HG03060 (cell line): ENCODE data around the gene MTHFD1L.
"Not testable (repeated sequence)": the region's sequence is repeated elsewhere in the genome, so short reads cannot be mapped to it uniquely, and the experiment has no call there.

Source experiments
- ATAC-seq: cut with Tn5 transposase; IDR thresholded peaks from one replicate; pipeline ENCODE4 v1.9.1; 2021; ENCODE audit warnings: low read depth, moderate number of reproducible peaks; ENCODE audit not compliant: unreplicated experiment

The MTHFD1L gene

DNA sequence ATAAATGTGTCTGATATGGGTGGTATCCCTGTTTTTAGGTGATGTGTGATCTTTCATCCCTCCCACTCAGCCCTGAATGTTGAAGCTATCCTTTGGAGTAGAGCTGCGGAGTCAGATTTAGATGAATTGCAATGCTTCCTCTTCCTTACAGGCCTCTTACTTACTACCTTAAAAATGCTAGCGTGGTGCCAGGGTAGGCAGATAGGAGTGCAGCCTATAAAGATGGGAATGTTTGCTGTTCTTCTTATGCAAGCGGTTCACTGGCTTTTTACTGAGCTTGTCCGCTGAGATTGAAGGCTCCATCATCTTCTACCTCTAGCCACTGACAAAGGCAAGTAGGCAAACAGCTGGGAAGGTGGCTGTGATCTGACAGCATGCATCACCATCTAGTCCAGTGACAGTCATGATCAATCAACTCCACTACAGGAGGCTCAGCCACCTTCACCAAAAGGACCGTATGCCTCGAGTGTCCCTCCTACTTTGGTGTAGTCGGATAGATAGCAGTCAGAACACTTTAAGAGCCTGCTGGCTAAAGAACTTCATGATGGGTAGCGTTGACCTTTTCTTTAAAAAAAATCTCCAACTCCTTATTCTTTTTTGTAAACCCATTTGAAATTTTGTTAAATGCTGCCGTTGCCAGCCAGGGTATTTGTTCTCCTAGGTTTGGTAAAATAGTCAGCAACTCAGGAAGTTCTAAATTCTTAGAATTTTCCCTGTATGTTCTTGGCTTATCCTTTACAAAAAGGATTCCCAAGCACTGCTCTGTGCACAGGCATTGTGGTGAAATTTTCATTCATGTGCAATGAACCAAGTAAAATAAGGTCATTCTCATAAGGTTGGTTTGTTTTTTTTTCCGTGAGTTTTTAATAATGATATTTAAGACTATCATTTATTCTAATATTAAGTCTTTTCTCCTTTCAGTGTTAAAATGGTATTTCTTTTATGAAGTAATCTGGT is 169.6 kb downstream of the MTHFD1L start:
- no peak for ATAC-seq

DNA sequence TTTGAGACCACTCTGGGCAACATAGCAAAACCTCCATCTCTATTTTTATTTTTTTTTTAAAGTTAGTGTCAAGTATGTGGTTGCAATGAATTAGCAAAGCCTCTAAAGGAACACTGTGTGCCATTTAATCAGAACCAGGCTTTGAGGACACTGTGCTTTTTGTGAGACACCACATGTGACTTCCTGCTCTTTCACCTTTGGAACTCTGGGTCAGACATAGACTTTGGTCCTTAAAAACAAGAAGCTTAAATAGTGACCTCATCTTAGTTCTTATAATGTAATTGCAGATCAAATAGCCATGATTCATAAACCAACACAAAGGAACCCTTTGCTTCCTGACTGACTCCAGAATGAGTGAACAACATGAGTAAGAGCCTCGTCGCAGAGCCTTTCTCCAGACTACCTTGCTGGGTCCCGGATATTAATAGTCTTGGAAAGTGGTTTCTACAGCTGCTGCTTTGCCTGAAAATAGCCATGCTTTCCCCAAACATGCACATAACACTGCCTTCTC is 170.8 kb downstream of the MTHFD1L start:
- not testable (repeated sequence) for ATAC-seq

DNA sequence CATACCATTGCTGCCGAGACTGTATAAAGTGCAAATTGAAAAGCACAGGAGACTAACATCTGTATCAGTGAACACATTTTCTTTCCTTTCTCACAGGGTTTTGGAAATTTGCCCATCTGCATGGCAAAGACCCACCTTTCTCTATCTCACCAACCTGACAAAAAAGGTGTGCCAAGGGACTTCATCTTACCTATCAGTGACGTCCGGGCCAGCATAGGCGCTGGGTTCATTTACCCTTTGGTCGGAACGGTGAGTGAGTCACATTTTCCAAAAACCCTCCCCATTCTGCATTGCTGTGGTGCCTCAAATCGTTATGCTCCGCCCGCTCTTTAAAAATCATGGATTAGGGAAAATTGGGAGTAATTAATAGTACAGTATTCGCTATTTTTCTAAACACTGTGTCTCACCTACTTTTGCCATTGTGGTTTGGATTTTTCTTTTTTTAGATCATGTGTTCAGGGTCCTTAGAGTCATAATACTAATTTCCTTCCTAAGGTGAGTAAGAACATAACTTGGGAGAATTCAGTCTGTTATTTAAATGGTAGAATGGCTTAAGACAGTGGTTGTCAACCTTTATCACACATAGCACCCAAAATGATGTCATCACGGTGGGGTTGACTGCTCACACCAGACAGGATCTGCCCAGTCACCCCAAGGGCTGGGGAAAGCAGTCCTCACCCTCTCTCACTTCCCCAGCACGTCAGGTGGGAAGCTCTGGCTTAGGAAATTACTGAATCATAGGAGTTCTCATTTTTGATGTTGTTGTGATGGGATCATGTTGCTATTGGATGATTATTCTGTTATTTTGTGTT is 171.6 kb downstream of the MTHFD1L start:
- ATAC-seq, result no peak

DNA sequence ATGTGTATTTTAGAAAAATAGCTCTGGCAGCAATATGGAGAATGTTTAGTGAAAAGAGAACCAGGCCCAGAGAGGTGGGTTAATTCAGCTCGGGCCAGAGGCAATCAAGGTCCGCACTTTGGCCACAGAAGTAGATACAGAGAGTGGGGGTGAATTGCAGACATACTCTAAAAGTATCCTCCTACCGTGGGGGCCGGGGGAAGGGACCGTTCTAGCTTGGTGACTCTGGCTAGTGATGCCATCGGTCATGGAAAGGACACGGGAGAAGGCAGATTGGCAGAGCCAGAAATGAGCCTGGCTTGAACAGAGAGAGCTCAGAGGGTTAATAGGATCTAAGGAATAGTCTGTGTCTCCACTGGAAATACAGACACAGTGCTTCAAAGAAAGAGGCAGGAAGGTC is 173.1 kb downstream of the MTHFD1L start:
- no peak for ATAC-seq

DNA sequence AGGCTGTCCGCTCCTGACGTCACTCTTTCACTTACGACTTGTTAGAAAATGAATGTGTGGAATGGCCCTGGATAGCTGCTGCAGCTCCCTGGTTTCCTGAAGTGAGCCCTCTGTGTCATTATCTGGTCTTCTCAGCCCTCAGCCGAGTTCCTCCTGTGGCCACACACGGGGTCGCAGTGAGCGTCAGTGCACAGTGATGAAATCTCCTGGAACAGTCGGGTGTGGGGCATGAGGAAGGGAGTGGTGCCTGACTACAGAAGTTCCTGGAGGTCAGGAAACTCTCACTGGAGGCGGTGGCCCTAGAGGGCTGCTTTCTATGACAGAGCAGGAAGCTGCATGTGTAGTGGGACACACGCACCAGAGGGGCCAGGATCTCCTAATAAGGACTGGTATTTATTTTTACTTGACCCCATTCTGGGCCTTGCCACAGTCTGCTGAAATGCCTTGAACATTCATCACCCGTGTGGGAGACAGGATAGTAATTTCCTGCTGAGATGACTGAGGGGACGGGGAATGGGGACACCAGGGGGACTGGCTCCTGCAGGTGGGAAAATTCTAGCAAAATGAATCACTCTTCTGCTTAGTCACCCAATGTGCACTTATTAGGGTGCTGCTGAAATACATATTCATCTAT is 175.5 kb downstream of the MTHFD1L start:
- not testable (repeated sequence) for ATAC-seq

DNA sequence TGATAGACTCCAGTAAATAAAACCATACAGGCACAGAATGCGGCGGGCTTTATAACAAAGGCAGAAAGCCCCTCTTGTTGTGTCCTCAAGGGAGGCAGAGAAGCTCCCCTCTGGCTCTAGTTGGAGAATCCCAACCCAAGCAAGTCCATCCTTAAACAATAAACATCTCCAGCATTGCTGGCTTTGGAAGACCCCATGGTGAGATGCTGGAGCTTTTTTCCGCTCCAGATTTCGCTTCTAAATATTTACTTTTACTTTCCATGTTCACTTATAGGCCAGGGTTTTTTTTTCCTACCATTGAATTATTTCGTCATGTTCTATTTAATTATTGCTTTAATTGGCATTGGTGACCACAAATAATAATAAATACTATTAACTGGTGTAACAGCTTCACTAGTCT is 176.2 kb downstream of the MTHFD1L start:
- no peak for ATAC-seq

DNA sequence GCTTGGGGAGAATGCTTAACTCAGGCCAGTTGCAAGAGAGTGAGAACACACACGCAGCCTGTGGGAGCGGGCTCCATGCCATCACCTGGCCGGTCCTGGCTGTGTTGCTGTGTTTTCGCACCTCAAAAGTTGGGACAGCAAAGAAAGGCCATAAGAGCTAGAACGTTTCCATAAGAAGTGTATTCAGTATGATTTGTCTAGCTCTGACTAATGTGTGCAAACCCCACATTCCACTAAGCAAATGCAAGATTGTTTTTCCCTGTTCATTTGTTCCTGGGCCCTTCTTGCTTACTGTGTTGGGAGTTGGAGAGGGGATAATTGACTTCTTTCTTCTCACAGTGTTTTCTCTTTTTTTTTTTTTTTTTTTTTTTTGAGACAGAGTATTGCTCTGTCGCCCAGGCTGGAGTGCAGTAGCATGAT is 177.4 kb downstream of the MTHFD1L start:
- not testable (repeated sequence) for ATAC-seq

DNA sequence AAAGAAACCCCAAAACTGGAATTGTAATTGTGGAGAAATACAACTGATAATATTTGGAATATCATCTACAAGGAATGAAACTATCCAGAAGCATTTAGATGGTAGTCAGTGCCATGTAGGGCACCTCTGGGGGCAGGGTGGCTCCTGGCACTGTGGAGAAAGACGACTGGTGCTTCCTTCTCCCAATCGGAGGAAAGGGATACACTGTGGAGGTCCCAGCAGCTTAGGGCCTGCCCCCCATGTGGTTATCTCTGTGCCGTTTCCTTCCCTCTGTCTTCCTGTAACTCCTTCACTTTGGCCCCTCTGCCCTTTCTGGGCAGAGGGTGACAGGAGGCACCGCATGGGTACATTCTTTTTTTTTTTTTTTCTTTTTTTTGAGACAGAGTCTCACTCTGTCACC is 178.4 kb downstream of the MTHFD1L start:
- ATAC-seq, result no peak

DNA sequence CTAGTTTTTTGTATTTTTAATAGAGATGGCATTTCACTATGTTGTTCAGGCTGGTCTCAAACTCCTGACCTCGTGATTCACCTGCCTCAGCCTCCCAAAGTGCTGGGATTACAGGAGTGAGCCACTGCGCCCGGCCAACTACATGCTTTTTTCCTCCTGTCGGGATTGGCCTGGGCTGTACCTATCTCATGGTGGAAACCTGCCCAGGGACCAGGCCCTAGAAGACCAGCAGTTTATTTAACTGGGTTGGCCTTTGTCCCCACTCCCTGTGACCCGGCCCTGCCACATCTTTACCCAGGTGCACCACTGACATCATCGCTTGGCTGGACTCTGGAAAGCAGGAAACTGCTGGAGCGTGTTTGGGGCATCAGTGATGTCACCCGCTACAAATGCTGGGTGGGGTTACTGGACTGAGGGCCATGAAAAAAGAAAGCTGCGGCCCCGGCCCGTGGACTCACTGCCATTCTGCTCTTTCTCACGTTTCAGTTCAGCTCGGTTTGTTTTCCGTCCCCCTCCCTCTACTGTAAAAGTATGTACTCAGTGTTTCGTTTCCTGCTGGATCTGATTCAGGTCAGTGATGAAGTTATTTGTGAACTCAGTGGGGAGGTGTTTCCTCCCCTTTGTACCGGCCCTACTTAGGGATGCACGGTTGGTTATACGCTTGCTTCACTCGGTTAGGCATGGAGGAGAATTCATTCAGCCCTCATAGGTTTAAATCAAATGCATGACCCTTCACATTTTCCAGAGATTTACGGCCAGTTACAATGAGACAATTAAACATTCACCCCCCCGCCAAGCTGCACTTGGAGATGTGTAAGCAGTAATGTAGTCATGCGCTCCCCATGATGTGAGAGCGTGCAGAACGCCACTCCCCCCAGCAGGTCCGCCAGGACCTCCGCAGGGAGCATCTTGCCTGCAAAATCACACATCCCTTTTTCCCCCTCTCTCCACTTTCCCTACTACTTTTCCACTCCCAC is 179.3 kb downstream of the MTHFD1L start:
- no peak for ATAC-seq

DNA sequence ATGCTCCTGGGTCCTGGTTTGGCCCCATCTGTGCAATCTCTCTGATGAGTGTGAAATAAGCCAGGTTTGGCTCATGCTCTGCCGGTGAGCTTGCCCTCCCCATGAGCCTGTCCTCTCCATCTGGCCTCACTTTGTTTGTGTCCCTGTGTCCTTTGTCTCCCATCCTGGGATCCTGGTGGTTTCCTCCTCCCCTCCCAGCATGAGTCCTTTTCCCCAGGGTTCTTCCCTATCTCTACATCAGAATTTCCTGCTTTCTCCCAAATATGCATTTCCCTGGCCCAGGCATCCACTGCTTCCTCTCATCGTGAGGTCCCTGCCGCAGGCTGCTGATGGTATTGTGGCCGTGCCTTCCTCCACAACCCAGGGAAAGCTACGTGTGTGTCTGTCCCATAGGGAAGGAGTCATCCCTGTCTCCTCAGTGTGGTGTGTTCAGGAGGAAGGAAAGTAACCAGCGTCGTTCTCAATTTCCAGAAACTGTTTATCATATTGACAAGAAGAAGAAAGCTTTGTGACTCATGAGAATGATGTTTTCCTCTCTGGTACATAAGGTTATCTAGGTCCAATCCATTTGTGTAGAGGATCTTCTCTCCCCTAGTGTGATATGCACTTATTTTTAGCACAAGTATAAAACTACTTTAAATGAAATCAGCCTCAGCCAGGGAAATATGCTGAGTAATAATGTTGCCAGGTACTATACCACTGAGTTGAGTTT is 180.2 kb downstream of the MTHFD1L start:
- ATAC-seq, result not testable (repeated sequence)

DNA sequence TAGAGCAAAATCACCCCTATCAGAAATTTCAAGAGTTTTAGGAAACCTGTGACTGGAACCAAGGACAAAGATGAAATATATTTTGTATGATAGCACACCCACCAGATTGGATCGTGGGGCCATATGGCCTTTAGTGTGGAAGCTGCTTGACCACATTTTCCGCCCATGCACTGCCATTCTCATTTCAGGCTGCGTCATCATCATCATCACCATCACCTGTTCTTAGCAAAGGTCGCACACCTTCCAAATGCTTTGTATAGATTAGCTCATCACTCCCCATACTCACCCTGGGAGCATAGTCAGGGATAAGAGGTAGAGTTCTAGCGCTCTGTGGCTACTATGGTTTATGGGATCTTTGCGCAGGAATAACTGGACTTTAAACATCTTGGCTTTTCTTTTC is 185.7 kb downstream of the MTHFD1L start:
- ATAC-seq, result no peak

DNA sequence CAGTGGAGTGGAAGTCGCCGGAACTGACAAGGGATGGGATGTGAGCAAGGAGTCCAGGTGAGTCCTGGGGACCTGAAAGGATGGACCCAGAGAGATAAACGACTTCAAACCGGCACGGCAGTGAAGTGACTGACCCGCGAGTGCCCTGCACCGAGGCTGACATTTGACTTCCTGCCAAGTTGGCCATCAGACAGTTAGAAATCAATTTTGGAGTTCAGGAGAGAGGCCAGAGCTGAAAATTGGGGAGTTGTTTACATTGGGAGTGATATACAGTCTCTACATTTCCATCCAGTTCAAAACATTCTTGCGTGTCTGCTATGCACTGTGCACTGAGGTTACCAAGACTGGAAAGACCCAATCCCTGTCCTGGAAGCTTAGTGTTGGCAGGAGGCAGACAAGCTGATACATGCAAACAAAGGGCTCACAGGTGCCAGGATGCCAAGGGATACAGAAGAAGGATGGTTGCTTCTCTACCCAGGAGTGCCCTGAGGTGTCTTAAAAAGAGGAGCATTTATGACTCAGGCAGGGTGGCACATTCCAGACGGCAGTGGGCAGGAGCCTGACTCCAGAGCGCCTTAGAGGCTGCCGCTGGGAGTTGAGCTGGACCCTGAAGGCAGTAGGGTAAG is 186.6 kb downstream of the MTHFD1L start:
- no peak for ATAC-seq

DNA sequence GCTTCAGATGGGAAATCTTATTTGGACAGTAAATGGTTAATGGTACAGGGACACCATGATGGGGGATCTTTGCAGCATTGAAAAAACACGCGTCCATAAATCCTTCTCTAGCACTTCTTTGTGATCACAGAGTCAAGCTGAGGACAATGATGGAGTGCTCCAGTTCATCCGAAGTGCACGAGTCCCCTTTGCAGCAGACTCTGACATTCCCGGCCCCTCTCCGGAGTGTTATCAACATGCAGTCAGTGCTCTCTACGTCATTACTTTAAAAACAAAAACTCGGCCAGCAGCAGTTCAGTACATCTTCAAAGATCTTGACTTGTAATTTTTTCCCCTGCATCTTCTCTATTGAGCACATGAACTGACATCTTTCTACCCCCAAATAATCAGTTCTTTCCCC is 188.8 kb downstream of the MTHFD1L start:
- no peak for ATAC-seq

DNA sequence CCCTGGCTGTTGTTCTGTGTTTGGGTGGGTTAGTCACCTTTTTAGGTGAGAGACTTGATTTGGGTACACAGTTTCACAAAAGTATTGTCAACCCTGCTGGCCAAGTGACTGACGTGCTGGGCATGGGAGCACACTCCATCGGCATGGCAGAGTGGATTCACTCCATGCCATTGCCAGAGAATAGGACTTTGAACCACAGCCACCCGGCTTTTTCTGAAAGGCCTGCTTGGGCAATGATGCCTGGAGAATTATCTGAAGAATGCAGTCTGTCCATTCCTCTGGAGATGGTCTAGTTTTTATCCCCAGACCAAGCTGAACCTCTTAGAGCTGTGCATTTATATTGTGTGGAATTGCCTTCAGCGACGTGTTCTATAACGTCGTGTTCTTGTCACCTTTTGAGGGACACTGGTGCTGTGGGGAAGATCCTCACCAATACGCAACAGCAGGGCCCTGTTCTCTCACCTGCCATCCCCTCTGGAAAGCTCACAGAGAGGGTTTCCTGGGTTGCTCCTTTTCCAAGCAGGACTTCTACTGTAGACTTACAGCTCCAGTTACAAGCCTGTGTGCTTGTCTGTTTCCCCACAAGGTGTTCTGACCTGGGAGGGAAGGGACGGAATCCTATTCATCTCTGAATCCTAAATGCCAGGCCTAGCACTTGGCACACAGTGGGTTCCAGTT is 190.9 kb downstream of the MTHFD1L start:
- no peak for ATAC-seq

DNA sequence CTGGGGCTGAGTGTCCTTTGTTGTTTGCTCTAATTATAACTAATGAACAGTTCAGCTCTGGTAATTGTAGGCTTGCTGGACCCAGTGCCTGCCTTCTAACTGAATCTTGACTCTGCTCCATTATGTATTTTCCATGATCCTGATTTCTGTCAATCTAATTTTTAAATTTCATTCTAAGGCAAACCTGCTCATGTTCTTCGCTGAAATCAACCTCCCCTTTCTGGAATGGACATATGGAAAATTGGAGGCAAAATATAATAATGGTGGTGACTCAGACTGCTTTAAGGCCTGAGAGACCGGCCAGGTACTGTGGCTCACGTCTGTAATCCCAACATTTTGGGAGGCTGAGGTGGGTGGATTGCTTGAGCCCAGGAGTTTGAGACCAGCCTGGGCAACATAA is 191.6 kb downstream of the MTHFD1L start:
- ATAC-seq, result no peak

DNA sequence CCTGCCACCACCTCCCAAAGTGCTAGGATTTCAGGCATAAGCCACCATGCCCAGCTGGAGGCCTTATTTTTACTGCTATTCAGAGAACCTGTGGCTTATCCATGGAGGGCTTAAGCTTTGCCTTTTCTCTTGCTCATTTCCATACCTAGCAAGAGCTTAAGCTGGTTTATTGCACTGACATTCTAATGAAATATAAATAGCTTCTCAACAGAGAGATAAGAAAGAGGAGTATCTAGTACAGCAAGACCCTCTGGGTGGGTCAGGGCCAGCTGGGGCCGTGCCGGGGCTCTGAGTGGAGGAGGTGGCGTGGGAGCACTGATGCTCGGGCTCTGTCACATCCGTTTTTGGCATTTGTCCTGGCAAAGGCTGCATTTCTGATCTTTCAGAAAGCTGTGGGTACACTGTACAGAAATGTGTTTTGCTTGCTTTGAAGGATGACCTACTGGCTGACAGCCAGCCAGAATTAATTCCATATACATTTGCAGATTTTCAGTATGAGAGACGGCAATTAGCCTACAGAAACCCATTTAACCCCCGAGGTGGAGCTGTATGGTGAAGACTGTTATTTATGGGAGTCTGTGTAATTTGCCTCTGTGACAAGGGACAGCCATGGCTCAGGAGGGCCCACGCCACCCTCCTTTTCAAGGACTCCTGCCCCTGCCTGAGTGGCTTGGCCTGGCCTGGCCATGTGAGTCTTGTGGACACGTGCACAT is 192.7 kb downstream of the MTHFD1L start:
- ATAC-seq, result no peak

DNA sequence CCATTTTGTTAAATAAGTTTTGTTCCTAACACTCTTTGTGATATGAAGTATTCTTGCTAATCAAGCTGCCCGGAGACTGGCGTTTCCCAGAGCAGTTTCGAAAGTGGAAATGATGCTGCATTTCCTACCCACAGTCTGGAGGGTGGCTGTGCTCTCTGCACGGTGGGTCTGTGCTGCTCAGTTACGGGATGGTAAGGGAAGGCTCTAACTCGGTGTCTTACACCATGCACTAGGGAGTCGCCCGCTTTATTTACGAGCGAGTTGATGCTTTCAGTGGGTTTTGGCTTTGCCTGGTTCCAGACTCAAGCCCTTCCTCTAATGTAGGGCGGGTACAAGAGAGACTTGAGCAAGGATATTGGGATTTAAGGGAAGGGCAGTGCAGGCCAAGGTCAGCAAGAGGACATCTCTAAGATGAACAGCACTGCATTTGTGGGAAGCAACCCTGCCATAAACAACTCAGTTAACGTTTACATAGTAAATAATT is 194.2 kb downstream of the MTHFD1L start:
- no peak for ATAC-seq
